ENCODE data around the gene BCL7B. TPM values are rescaled to one million over a fixed set of nuclear protein-coding genes. Genes with fewer than 3 reads are reported as not detected.
"Not testable (repeated sequence)": the region's sequence is repeated elsewhere in the genome, so short reads cannot be mapped to it uniquely, and the experiment has no call there.

BCL7B gene
- total RNA-seq, 1 donor, result 27.2 TPM

GRCh38 chr7:73582664-73583202 is 25.2 kb upstream of the BCL7B start:
- no peak for TF ChIP-seq CTCF (IDR thresholded peaks at IDR 0.05; ENCODE audit: insufficient read depth, low read depth, low read length)
- no peak overlapping the region for H3K4me3 ChIP-seq (ENCODE audit: low read depth, low read length)
- no peak for DNase-seq (ENCODE audit: low read depth)

DNA sequence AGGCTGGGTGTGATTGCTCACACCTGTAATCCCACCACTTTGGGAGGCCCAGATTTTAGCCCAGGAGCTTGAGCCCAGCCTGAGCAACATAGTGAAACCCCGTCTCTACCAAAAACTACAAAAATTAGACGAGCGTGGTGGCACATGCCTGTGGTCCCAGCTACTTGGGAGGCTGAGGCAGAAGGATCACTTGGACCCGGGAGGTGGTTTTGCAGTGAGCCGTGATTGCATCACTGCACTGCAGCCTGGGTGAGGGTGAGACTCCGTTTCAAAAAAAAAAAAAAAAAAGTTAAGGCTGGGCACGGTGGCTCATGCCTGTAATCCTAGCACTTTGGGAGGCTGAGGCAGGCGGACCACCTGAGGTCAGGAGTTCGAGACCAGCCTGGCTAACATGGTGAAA is 23.5 kb upstream of the BCL7B start:
- not testable (repeated sequence) for DNase-seq (ENCODE audit: low read depth); H3K4me3 ChIP-seq (ENCODE audit: low read depth, low read length)

- peak; percentile 99 for DNase-seq (ENCODE audit: low read depth)
- peak within 1 kb of the TSS; percentile 68 for H3K4me3 ChIP-seq (ENCODE audit: low read depth, low read length)
- peak; percentile 26 for TF ChIP-seq CTCF (IDR thresholded peaks at IDR 0.05; ENCODE audit: insufficient read depth, low read depth, low read length)
These were observed 21.0 kb upstream of the BCL7B start, which contains the start of gene TBL2 for GRCh38 chr7:73578342-73579128. TBL2 (minus strand) TSS chr7:73578579; CDS start chr7:73578549, 30 bp downstream.

- DNase-seq (ENCODE audit: low read depth), result peak; percentile 28
- peak overlapping the region; percentile 68 for H3K4me3 ChIP-seq (ENCODE audit: low read depth, low read length)
- TF ChIP-seq CTCF (IDR thresholded peaks at IDR 0.05; ENCODE audit: insufficient read depth, low read depth, low read length), result no peak
These were observed 20.3 kb upstream of the BCL7B start for GRCh38 chr7:73577627-73578341.

DNA sequence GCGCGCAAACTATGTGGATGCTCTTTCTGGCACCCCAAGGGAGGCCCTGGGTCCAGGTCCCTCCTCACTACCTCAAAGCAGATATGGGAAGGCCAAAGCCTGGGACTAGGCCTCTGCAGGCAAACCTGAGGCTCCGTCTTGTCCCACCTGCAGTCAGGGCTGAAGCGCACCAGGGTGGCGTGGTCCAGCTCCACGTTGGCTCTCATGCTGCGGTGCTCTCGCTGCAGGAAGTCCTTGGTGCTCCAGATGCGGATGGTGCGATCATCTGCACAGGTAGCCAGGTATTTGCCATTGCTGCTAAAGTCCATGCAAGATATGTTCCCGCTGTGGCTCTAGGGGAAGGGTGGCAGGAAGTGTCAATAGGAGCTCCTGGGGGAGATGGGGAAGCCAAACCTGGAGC is 16.3 kb upstream of the BCL7B start:
- no peak for DNase-seq (ENCODE audit: low read depth)
- TF ChIP-seq CTCF (IDR thresholded peaks at IDR 0.05; ENCODE audit: insufficient read depth, low read depth, low read length), result no peak
- H3K4me3 ChIP-seq (ENCODE audit: low read depth, low read length), result no peak overlapping the region

DNA sequence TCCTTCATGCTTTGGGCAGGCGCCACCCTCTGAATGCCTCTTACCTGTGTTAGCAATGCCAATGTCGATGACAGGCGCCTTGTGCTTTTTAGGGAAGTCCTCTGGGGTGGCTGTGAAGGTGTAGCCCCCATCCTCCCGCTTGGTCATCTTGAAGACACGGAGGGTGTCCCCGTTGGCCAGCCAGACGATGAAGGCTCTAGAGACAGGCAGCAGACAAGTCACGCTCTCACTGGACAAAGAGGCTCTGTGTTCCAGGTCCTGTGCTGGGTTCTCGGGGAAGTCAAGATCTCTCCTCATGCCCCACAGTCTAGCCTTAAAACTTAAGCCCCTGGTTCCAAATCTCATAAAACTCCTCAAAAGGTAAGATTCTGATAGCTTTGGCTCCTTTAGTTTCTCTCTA is 15.8 kb upstream of the BCL7B start:
- TF ChIP-seq CTCF (IDR thresholded peaks at IDR 0.05; ENCODE audit: insufficient read depth, low read depth, low read length), result no peak
- no peak for DNase-seq (ENCODE audit: low read depth)
- H3K4me3 ChIP-seq (ENCODE audit: low read depth, low read length), result no peak overlapping the region

DNA sequence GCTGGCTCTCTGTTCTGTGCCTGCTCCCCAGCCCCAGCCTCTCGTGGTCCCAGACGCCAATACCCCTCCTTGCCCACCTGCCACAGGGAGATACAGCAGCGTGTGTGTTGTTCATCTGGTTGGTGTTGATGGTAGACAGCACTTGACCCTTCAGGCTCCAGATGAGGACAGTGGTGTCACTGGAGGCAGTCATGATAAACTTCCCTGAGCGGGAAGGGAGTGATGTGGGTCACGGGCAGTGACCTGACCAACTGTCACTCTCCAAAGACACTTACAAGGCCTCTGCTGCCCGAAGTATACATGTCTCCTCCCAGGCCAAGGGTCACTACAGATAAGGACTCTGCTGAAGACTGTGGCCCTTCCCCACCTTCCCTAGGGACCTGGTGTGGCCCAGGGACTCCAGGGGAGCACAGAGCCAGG is 15.3 kb upstream of the BCL7B start:
- no peak overlapping the region for H3K4me3 ChIP-seq (ENCODE audit: low read depth, low read length)
- no peak for DNase-seq (ENCODE audit: low read depth)
- no peak for TF ChIP-seq CTCF (IDR thresholded peaks at IDR 0.05; ENCODE audit: insufficient read depth, low read depth, low read length)
